ENCODE results near the gene SCN5A.

SCN5A gene

GRCh38 chr3:38632989-38633388 lies 16.5 kb downstream of the SCN5A start:
- in situ Hi-C loops (cut with HindIII; ENCODE audit: low pct_ligation_motif_present, low pct_unique_long_range_greater_than_20kb, low sequenced_read_pairs): no loop called here
- DNase-seq: no peak

- no peak for DNase-seq
- in situ Hi-C loops (cut with HindIII; ENCODE audit: low pct_ligation_motif_present, low pct_unique_long_range_greater_than_20kb, low sequenced_read_pairs): no loop called here
These were observed 18.9 kb downstream of the SCN5A start for GRCh38 chr3:38630606-38631005.

GRCh38 chr3:38630070-38630469 lies 19.4 kb downstream of the SCN5A start:
- no peak for DNase-seq
- in situ Hi-C loops (cut with HindIII; ENCODE audit: low pct_ligation_motif_present, low pct_unique_long_range_greater_than_20kb, low sequenced_read_pairs): no loop called here

GRCh38 chr3:38628835-38629234 lies 20.7 kb downstream of the SCN5A start:
- no peak for DNase-seq
- in situ Hi-C loops (cut with HindIII; ENCODE audit: low pct_ligation_motif_present, low pct_unique_long_range_greater_than_20kb, low sequenced_read_pairs): no loop called here

GRCh38 chr3:38627956-38628355 lies 21.5 kb downstream of the SCN5A start:
- DNase-seq: peak; percentile 16
- in situ Hi-C loops (cut with HindIII; ENCODE audit: low pct_ligation_motif_present, low pct_unique_long_range_greater_than_20kb, low sequenced_read_pairs): no loop called here

GRCh38 chr3:38626171-38626570 lies 23.3 kb downstream of the SCN5A start:
- in situ Hi-C loops (cut with HindIII; ENCODE audit: low pct_ligation_motif_present, low pct_unique_long_range_greater_than_20kb, low sequenced_read_pairs): no loop called here
- no peak for DNase-seq

GRCh38 chr3:38623539-38623938 lies 25.9 kb downstream of the SCN5A start:
- in situ Hi-C loops (cut with HindIII; ENCODE audit: low pct_ligation_motif_present, low pct_unique_long_range_greater_than_20kb, low sequenced_read_pairs): no loop called here

GRCh38 chr3:38622336-38622735 lies 27.2 kb downstream of the SCN5A start:
- in situ Hi-C loops (cut with HindIII; ENCODE audit: low pct_ligation_motif_present, low pct_unique_long_range_greater_than_20kb, low sequenced_read_pairs): no loop called here

More at GRCh38 chr3:38623539-38623938, 25.9 kb downstream of the SCN5A start:
- no peak for DNase-seq

GRCh38 chr3:38620236-38620635 lies 29.3 kb downstream of the SCN5A start:
- in situ Hi-C loops (cut with HindIII; ENCODE audit: low pct_ligation_motif_present, low pct_unique_long_range_greater_than_20kb, low sequenced_read_pairs): no loop called here
- DNase-seq: no peak

More at GRCh38 chr3:38622336-38622735, 27.2 kb downstream of the SCN5A start:
- no peak for DNase-seq

- no peak for DNase-seq
- in situ Hi-C loops (cut with HindIII; ENCODE audit: low pct_ligation_motif_present, low pct_unique_long_range_greater_than_20kb, low sequenced_read_pairs): no loop called here
These were observed 31.1 kb downstream of the SCN5A start for GRCh38 chr3:38618343-38618742.

GRCh38 chr3:38617586-38617985 lies 31.9 kb downstream of the SCN5A start:
- in situ Hi-C loops (cut with HindIII; ENCODE audit: low pct_ligation_motif_present, low pct_unique_long_range_greater_than_20kb, low sequenced_read_pairs): no loop called here

GRCh38 chr3:38617137-38617536 lies 32.4 kb downstream of the SCN5A start:
- no peak for DNase-seq
- in situ Hi-C loops (cut with HindIII; ENCODE audit: low pct_ligation_motif_present, low pct_unique_long_range_greater_than_20kb, low sequenced_read_pairs): no loop called here

More at GRCh38 chr3:38617586-38617985, 31.9 kb downstream of the SCN5A start:
- no peak for DNase-seq

- DNase-seq: no peak
- in situ Hi-C loops (cut with HindIII; ENCODE audit: low pct_ligation_motif_present, low pct_unique_long_range_greater_than_20kb, low sequenced_read_pairs): no loop called here
These were observed 32.8 kb downstream of the SCN5A start for GRCh38 chr3:38616658-38617057.

GRCh38 chr3:38616111-38616510 lies 33.4 kb downstream of the SCN5A start:
- in situ Hi-C loops (cut with HindIII; ENCODE audit: low pct_ligation_motif_present, low pct_unique_long_range_greater_than_20kb, low sequenced_read_pairs): no loop called here
- DNase-seq: no peak

- DNase-seq: no peak
These were observed 34.7 kb downstream of the SCN5A start for GRCh38 chr3:38614651-38615352.

GRCh38 chr3:38614091-38614490 lies 35.4 kb downstream of the SCN5A start:
- DNase-seq: no peak
- in situ Hi-C loops (cut with HindIII; ENCODE audit: low pct_ligation_motif_present, low pct_unique_long_range_greater_than_20kb, low sequenced_read_pairs): no loop called here

More at GRCh38 chr3:38614651-38615352, 34.7 kb downstream of the SCN5A start:
- in situ Hi-C loops (cut with HindIII; ENCODE audit: low pct_ligation_motif_present, low pct_unique_long_range_greater_than_20kb, low sequenced_read_pairs): no loop called here

- in situ Hi-C loops (cut with HindIII; ENCODE audit: low pct_ligation_motif_present, low pct_unique_long_range_greater_than_20kb, low sequenced_read_pairs): no loop called here
- DNase-seq: no peak
These were observed 36.1 kb downstream of the SCN5A start for GRCh38 chr3:38613426-38613825.

GRCh38 chr3:38611866-38612265 lies 37.6 kb downstream of the SCN5A start:
- no peak for DNase-seq
- in situ Hi-C loops (cut with HindIII; ENCODE audit: low pct_ligation_motif_present, low pct_unique_long_range_greater_than_20kb, low sequenced_read_pairs): no loop called here

- DNase-seq: no peak
- in situ Hi-C loops (cut with HindIII; ENCODE audit: low pct_ligation_motif_present, low pct_unique_long_range_greater_than_20kb, low sequenced_read_pairs): no loop called here
These were observed 38.6 kb downstream of the SCN5A start for GRCh38 chr3:38610934-38611333.

GRCh38 chr3:38610436-38610835 lies 39.1 kb downstream of the SCN5A start:
- in situ Hi-C loops (cut with HindIII; ENCODE audit: low pct_ligation_motif_present, low pct_unique_long_range_greater_than_20kb, low sequenced_read_pairs): no loop called here
- DNase-seq: no peak
